NCI-H1105 (cell line): ENCODE data around the gene TAF4.
"Not testable (repeated sequence)": the region's sequence is repeated elsewhere in the genome, so short reads cannot be mapped to it uniquely, and the experiment has no call there.

ENCODE experiments used
- DNase-seq: peaks from one replicate; lab custom pipeline; 2025; lab: John Stamatoyannopoulos, UW

The TAF4 gene

GRCh38 chr20:62080249-62080990, 14.7 kb upstream of the TAF4 start:
- DNase-seq = no peak

DNA sequence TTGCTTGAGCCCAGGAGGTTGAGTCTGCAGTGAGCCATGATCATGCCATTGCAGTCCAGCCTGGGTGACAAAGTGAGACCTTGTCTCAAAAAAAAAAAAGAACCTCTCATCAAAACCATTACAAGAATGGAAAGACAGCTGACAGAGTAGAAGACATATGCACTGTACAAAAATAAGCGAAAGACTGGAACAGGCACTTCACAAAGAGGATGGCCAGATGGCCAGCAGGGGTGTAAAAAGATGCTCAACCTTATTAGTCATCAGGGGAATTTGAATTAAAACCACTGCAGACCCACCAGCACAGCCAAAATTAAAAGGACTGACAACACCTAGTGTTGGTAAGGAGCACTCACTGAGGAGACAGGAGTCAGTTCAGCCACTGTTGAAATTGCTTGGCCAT, 13.5 kb upstream of the TAF4 start:
- DNase-seq = no peak

- DNase-seq = no peak
Measured at GRCh38 chr20:62073323-62073722, 7.6 kb upstream of the TAF4 start.

- not testable (repeated sequence) for DNase-seq
Measured at GRCh38 chr20:62071669-62072430, 6.2 kb upstream of the TAF4 start.

- DNase-seq = no peak
Measured at GRCh38 chr20:62069741-62070216, 4.1 kb upstream of the TAF4 start.

- no peak for DNase-seq
Measured at GRCh38 chr20:62068997-62069396, 3.3 kb upstream of the TAF4 start.

- DNase-seq = no peak
Measured at GRCh38 chr20:62067547-62068260, 2.0 kb upstream of the TAF4 start.

DNA sequence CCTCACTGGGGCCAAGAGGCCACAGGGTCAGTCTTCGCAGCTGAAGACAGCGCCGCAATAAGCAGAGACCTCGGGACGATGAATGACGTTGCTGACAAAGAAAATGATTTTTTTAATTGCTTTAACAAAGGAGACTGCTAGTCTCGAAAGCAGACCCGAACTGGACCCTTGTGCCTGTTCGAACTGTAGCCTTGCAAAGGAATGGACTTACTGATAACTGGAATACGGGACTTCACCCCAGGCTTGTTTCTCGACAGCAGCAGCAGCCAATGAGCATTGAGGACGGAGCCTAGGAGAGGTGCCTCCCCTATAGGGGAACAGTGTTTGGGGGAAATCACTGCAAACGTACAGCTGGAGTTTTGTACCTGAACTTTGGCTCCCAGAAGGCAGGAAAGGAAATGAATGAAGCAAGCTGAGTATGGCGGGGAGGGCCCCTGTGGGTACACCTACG, 1.3 kb upstream of the TAF4 start:
- DNase-seq = no peak

- peak; percentile 79 for DNase-seq
Measured at GRCh38 chr20:62066339-62066982, 780 bp upstream of the TAF4 start.

GRCh38 chr20:62064770-62065673, 659 bp downstream of the TAF4 start:
- peak; percentile 9 for DNase-seq

GRCh38 chr20:62063981-62064769, 1.5 kb downstream of the TAF4 start:
- no peak for DNase-seq

GRCh38 chr20:62063315-62063980, 2.2 kb downstream of the TAF4 start:
- DNase-seq = no peak

GRCh38 chr20:62062661-62063314, 2.9 kb downstream of the TAF4 start:
- DNase-seq = no peak

DNA sequence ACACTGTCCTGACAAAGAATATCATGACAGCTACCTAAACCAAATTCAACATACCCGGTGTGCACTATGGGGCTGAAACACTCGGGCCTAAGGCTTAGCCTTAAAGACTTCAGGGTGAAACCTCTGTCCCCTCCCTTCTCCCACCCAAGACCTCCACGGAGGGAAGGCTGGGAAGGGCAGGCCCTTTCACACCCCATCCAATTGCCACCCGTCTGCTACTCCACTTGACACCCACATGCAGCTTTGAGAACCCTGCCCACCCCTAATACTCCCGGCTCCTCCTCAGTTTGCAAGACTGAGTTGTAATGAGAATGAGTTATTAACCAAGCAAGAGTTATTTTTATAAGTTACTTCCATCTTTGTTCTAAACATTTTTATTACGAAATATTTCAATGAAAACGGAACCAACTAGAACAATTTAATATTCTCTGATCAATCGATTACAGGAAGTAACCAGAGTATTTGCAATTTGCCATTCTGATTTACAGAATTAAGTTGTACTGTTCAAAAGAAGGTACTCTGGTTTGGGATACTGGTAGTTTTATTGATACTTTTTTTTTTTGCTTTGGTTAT, 3.7 kb downstream of the TAF4 start:
- DNase-seq = no peak

GRCh38 chr20:62060631-62061541, 4.8 kb downstream of the TAF4 start:
- DNase-seq = no peak

DNA sequence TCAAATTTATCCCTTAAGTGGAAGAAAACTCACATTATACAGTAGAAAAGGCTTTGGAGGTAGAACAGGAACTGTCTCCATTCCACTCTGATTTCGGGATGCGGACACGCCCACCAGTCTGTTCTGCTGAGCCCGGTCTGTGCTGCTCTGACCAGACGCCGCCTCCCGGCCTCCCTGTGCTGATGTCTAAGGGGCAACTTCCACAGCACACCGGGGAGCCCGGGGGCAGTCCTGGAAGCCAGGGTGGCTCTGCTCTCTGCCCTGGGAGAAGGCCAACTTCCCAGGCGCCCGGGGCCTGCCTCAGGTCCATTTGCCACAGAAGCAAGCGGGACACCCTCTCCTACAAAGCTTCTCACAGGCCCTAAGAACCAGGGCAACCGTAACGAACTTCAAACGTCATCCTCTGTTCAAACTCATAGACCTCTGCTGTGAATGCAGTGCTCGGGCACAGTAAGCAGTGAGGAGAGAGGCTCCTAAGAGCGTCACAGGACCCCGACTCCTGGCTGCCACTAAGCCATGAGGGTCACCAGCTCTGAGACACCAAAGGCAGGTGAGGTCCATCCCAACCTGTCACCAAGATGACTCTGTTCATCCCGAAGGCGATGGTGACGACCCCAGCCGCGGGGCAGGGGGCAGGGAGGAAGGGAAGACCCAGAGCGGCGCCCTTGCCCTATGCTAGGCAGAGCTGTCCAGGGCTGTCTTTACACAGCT, 5.6 kb downstream of the TAF4 start:
- DNase-seq = no peak

DNA sequence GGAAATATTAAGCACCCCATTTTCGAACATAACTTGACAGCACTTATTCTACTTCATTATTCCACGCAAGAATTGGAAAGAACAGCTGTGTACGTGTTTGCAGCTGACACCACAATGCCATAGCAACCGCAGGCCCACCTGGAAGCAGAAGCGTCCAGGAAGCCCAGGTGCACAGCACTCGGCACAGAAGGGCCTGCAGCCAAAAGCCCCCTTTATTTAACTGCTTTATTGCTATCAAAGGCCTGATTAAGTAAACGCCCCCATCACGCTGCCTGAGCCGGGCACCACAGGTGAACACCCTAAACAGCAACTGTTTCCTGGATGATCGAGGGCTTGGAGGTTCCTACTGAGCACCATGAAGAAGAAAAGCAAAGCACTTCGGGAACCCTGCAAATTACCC, 6.3 kb downstream of the TAF4 start:
- peak; percentile 9 for DNase-seq
